Measurements from ENCODE around the gene CPT1A.

CPT1A gene

DNA sequence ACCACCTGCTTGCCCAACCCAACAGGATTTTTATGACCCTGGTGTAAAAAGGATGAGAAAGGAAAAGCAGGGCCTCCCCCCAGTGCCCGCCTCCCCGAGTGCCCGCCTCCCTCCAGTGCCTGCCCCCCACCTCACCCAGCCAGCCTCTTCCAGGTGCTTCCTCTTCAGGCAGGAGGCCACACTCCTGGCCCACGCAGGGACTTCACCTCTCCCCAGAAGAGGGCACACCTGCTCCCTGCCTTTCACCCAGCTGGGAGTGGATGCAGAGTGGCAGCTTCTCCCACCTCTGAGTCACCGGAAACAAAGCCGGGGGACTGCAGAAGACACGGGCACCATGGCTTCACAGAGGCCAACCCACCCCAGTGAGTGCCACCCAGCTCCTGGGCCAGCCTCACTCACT lies 16.1 kb downstream of the CPT1A start:
- no peak overlapping the region for H3K9ac ChIP-seq (ENCODE audit: low read length)
- H3K79me2 ChIP-seq (ENCODE audit: insufficient read depth, low read length): no peaks in the 10 kb centered on the region
- TF ChIP-seq, protein P1, sequence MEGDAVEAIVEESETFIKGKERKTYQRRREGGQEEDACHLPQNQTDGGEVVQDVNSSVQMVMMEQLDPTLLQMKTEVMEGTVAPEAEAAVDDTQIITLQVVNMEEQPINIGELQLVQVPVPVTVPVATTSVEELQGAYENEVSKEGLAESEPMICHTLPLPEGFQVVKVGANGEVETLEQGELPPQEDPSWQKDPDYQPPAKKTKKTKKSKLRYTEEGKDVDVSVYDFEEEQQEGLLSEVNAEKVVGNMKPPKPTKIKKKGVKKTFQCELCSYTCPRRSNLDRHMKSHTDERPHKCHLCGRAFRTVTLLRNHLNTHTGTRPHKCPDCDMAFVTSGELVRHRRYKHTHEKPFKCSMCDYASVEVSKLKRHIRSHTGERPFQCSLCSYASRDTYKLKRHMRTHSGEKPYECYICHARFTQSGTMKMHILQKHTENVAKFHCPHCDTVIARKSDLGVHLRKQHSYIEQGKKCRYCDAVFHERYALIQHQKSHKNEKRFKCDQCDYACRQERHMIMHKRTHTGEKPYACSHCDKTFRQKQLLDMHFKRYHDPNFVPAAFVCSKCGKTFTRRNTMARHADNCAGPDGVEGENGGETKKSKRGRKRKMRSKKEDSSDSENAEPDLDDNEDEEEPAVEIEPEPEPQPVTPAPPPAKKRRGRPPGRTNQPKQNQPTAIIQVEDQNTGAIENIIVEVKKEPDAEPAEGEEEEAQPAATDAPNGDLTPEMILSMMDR (IDR thresholded peaks at IDR 0.05; ENCODE audit: low read length): peak; percentile 47
- TF ChIP-seq EZH2 (IDR thresholded peaks at IDR 0.05; ENCODE audit: borderline replicate concordance, low read length): no peak
- no peak overlapping the region for H3K4me3 ChIP-seq (ENCODE audit: low read depth, low read length, poor library complexity, severe bottlenecking)
- H3K27me3 ChIP-seq (ENCODE audit: insufficient read depth, low read length): no peaks in the 10 kb centered on the region
- H3F3A ChIP-seq (ENCODE audit: insufficient read depth, low read length): no peaks in the 10 kb centered on the region
- H3K4me2 ChIP-seq (ENCODE audit: low read length): no peak overlapping the region; the same call in 1 of the 2 replicates
- H4K20me1 ChIP-seq (ENCODE audit: insufficient read depth, low read length): no peaks in the 10 kb centered on the region
- no peaks in the 10 kb centered on the region for H3K9me2 ChIP-seq (ENCODE audit: low read depth, low read length)
- peaks cover 23% of the 10 kb centered on the region for H3K4me1 ChIP-seq (ENCODE audit: insufficient read depth, low read length, severe bottlenecking)
- H3K36me3 ChIP-seq (ENCODE audit: insufficient read depth, low read length): no peaks in the 10 kb centered on the region
- H3K27ac ChIP-seq (ENCODE audit: low read depth, low read length, poor library complexity, severe bottlenecking): no peak overlapping the region
- H2AFZ ChIP-seq (ENCODE audit: low read length): no peak overlapping the region
- H3K9me3 ChIP-seq (ENCODE audit: low read length): no peaks in the 10 kb centered on the region

DNA sequence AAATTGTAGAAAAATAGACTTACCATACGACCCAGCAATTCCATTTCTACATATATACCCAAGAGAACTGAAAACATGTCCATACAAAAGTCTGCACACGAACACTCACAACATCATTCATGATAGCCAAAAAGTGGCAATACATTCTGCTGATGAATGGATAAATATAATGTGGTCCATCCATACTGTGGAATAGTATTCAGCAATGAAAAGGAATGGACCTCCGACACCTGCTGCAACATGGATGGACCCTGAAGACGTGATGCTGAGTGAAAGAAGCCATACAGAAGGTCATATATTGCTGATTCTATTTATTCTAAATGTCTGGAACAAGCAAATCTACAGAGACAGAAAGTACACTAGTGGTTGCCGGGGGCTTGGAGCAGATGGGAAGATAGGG lies 19.2 kb downstream of the CPT1A start:
- H3K4me2 ChIP-seq (ENCODE audit: low read length): no peak overlapping the region
- no peaks in the 10 kb centered on the region for H4K20me1 ChIP-seq (ENCODE audit: insufficient read depth, low read length)
- H3K27ac ChIP-seq (ENCODE audit: low read depth, low read length, poor library complexity, severe bottlenecking): no peak overlapping the region

DNA sequence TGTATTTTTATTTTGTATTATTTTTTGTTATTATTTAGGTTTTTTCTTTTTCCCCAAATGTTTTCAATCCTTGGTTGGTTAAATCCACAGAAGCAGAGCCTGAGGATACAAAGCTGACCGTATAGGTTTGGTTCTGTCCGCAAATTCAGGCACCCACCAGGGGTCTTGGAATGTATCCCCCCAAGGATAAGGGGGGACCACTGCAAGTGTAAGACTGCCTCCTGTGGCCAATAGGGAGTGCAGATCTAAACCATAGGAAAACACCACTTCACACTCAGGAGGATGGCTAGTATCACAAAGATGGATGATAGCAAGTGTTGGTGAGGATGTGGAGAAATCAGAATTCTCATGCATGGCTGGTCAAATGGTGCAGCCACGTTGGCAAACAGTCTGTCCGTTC lies 20.0 kb downstream of the CPT1A start:
- H3K27ac ChIP-seq (ENCODE audit: low read depth, low read length, poor library complexity, severe bottlenecking): no peak overlapping the region
- H3K9me3 ChIP-seq (ENCODE audit: low read length): no peaks in the 10 kb centered on the region
- H3K4me1 ChIP-seq (ENCODE audit: insufficient read depth, low read length, severe bottlenecking): peaks cover 18% of the 10 kb centered on the region
- H4K20me1 ChIP-seq (ENCODE audit: insufficient read depth, low read length): no peaks in the 10 kb centered on the region
- TF ChIP-seq, protein P1 (IDR thresholded peaks at IDR 0.05; ENCODE audit: low read length): no peak
- no peak for TF ChIP-seq EZH2 (IDR thresholded peaks at IDR 0.05; ENCODE audit: borderline replicate concordance, low read length)
- H3K9ac ChIP-seq (ENCODE audit: low read length): no peak overlapping the region
- H2AFZ ChIP-seq (ENCODE audit: low read length): no peak overlapping the region
- H3K9me2 ChIP-seq (ENCODE audit: low read depth, low read length): no peaks in the 10 kb centered on the region
- no peaks in the 10 kb centered on the region for H3F3A ChIP-seq (ENCODE audit: insufficient read depth, low read length)
- H3K4me3 ChIP-seq (ENCODE audit: low read depth, low read length, poor library complexity, severe bottlenecking): no peak overlapping the region
- no peaks in the 10 kb centered on the region for H3K36me3 ChIP-seq (ENCODE audit: insufficient read depth, low read length)
- H3K4me2 ChIP-seq (ENCODE audit: low read length): no peak overlapping the region
- H3K27me3 ChIP-seq (ENCODE audit: insufficient read depth, low read length): no peaks in the 10 kb centered on the region
- no peaks in the 10 kb centered on the region for H3K79me2 ChIP-seq (ENCODE audit: insufficient read depth, low read length)

More for the DNA sequence above, 19.2 kb downstream of the CPT1A start:
- TF ChIP-seq, protein P1 (IDR thresholded peaks at IDR 0.05; ENCODE audit: low read length): no peak
- no peak for TF ChIP-seq EZH2 (IDR thresholded peaks at IDR 0.05; ENCODE audit: borderline replicate concordance, low read length)
- H2AFZ ChIP-seq (ENCODE audit: low read length): no peak overlapping the region
- H3K4me3 ChIP-seq (ENCODE audit: low read depth, low read length, poor library complexity, severe bottlenecking): no peak overlapping the region
- H3K36me3 ChIP-seq (ENCODE audit: insufficient read depth, low read length): no peaks in the 10 kb centered on the region
- no peaks in the 10 kb centered on the region for H3K79me2 ChIP-seq (ENCODE audit: insufficient read depth, low read length)
- no peaks in the 10 kb centered on the region for H3K9me2 ChIP-seq (ENCODE audit: low read depth, low read length)
- no peaks in the 10 kb centered on the region for H3F3A ChIP-seq (ENCODE audit: insufficient read depth, low read length)
- no peak overlapping the region for H3K9ac ChIP-seq (ENCODE audit: low read length)
- H3K4me1 ChIP-seq (ENCODE audit: insufficient read depth, low read length, severe bottlenecking): peaks cover 11% of the 10 kb centered on the region
- no peaks in the 10 kb centered on the region for H3K9me3 ChIP-seq (ENCODE audit: low read length)
- no peaks in the 10 kb centered on the region for H3K27me3 ChIP-seq (ENCODE audit: insufficient read depth, low read length)
